ENCODE data around the gene ABCG1.

- TF ChIP-seq CTCF (conservative IDR thresholded peaks at IDR 0.05; ENCODE audit: low read depth, low read length) = no peak
- no peak for TF ChIP-seq ELK1 (IDR thresholded peaks at IDR 0.05; ENCODE audit: borderline replicate concordance, low read depth, low read length)
- TF ChIP-seq NFE2L2 (IDR thresholded peaks at IDR 0.05; ENCODE audit: low read depth, low read length) = no peak
- TF ChIP-seq POLR2A (IDR thresholded peaks at IDR 0.05; ENCODE audit: low read depth, low read length) = no peak
- TF ChIP-seq RAD21 (IDR thresholded peaks at IDR 0.05; ENCODE audit: low read length) = no peak
Measured at GRCh38 chr21:42308161-42308913, 89.4 kb downstream of the ABCG1 start.
